ENCODE results near the gene NPAS3.

Gene NPAS3

GRCh38 chr14:33675415-33676130, 736.9 kb downstream of the NPAS3 start:
- DNase-seq (ENCODE audit: low read depth, low spot score), result no peak

- no peak for DNase-seq (ENCODE audit: low read depth, low spot score)
These were observed 737.5 kb downstream of the NPAS3 start for GRCh38 chr14:33676135-33676566.

- no peak for DNase-seq (ENCODE audit: low read depth, low spot score)
These were observed 738.2 kb downstream of the NPAS3 start for GRCh38 chr14:33676891-33677290.

GRCh38 chr14:33678005-33678404, 739.3 kb downstream of the NPAS3 start:
- no peak for DNase-seq (ENCODE audit: low read depth, low spot score)

- DNase-seq (ENCODE audit: low read depth, low spot score), result no peak
These were observed 740.3 kb downstream of the NPAS3 start for GRCh38 chr14:33679025-33679424.

- DNase-seq (ENCODE audit: low read depth, low spot score), result no peak
These were observed 741.0 kb downstream of the NPAS3 start for GRCh38 chr14:33679461-33680225.

- no peak for DNase-seq (ENCODE audit: low read depth, low spot score)
These were observed 742.2 kb downstream of the NPAS3 start for GRCh38 chr14:33680873-33681272.

- no peak for DNase-seq (ENCODE audit: low read depth, low spot score)
These were observed 744.1 kb downstream of the NPAS3 start for GRCh38 chr14:33682760-33683159.

GRCh38 chr14:33685026-33685425, 746.3 kb downstream of the NPAS3 start:
- no peak for DNase-seq (ENCODE audit: low read depth, low spot score)

GRCh38 chr14:33685698-33686097, 747.0 kb downstream of the NPAS3 start:
- no peak for DNase-seq (ENCODE audit: low read depth, low spot score)

GRCh38 chr14:33686218-33686617, 747.5 kb downstream of the NPAS3 start:
- no peak for DNase-seq (ENCODE audit: low read depth, low spot score)

- DNase-seq (ENCODE audit: low read depth, low spot score), result no peak
These were observed 748.2 kb downstream of the NPAS3 start for GRCh38 chr14:33686856-33687255.

- no peak for DNase-seq (ENCODE audit: low read depth, low spot score)
These were observed 751.0 kb downstream of the NPAS3 start for GRCh38 chr14:33689680-33690079.

- no peak for DNase-seq (ENCODE audit: low read depth, low spot score)
These were observed 753.2 kb downstream of the NPAS3 start for GRCh38 chr14:33691907-33692306.

- DNase-seq (ENCODE audit: low read depth, low spot score), result no peak
These were observed 754.1 kb downstream of the NPAS3 start for GRCh38 chr14:33692762-33693161.

- no peak for DNase-seq (ENCODE audit: low read depth, low spot score)
These were observed 754.6 kb downstream of the NPAS3 start for GRCh38 chr14:33693237-33693636.

GRCh38 chr14:33696165-33696564, 757.5 kb downstream of the NPAS3 start:
- DNase-seq (ENCODE audit: low read depth, low spot score), result no peak

GRCh38 chr14:33699300-33699983, 760.8 kb downstream of the NPAS3 start:
- no peak for DNase-seq (ENCODE audit: low read depth, low spot score)

GRCh38 chr14:33700052-33700451, 761.4 kb downstream of the NPAS3 start:
- no peak for DNase-seq (ENCODE audit: low read depth, low spot score)

GRCh38 chr14:33702293-33702692, 763.6 kb downstream of the NPAS3 start:
- no peak for DNase-seq (ENCODE audit: low read depth, low spot score)

GRCh38 chr14:33704481-33704880, 765.8 kb downstream of the NPAS3 start:
- DNase-seq (ENCODE audit: low read depth, low spot score), result no peak

- DNase-seq (ENCODE audit: low read depth, low spot score), result no peak
These were observed 766.8 kb downstream of the NPAS3 start for GRCh38 chr14:33705490-33705889.

- DNase-seq (ENCODE audit: low read depth, low spot score), result no peak
These were observed 769.0 kb downstream of the NPAS3 start for GRCh38 chr14:33707716-33708115.

Data from activated naive CD8-positive, alpha-beta T cell treated with anti-CD3 and anti-CD28 coated beads, Interleukin-2, amount 50 U/mL, for 16 hours (primary cell).